ENCODE measurements around the gene UBE2L3.
"Not testable (repeated sequence)": the region's sequence is repeated elsewhere in the genome, so short reads cannot be mapped to it uniquely, and the experiment has no call there.

UBE2L3 gene

DNA sequence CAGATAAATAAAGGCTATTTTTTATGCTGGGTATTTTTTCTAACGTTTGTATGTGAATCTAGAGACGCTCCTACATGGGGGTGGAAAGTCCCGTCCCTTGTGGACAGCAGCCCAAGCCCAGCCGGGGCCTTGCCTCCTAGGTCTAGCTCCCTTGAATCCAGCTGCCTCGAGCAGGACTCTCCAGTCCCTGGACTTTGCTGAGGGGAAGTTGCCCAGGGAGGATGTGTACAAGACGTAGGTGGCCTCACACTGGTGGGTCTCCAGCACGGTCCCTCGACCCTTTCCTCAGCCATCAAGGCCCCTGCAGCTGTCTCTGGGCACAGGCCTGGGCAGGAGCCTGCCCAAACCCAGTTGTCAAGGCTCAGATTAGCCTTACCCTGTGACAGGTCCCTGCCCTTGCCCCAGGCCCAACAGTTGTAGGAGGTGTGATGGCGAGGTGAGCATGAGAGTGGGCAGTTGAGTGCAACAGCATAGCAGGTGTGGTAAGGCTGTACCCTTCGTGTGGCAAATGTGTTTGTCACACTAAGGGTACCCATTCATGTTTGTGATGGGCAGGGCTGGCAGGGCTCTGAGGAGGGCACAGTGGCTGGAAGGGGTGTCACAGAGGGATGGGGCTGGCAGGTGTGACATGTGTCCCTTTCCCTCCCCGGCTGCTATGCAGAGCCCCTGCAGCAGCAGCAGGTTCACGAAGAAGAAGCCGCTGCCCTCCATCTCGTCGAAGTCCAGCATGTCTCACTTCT, 68.4 kb downstream of the UBE2L3 start:
- FAIRE-seq, result no peak
- TF ChIP-seq POLR2AphosphoS5 (IDR thresholded peaks at IDR 0.05; ENCODE audit: low read depth, low read length), result no peak
- no peak for TF ChIP-seq TAF1 (IDR thresholded peaks at IDR 0.05; ENCODE audit: low read depth, low read length)
- TF ChIP-seq POLR2A (IDR thresholded peaks at IDR 0.05; ENCODE audit: low read depth, low read length), result no peak
- no peak for TF ChIP-seq SPI1 (IDR thresholded peaks at IDR 0.05; ENCODE audit: low read depth, low read length)
- TF ChIP-seq POU2F2 (IDR thresholded peaks at IDR 0.05; ENCODE audit: low read depth, low read length), result no peak
- TF ChIP-seq PAX5 (IDR thresholded peaks at IDR 0.05; ENCODE audit: insufficient read depth, low read length, severe bottlenecking), result no peak

DNA sequence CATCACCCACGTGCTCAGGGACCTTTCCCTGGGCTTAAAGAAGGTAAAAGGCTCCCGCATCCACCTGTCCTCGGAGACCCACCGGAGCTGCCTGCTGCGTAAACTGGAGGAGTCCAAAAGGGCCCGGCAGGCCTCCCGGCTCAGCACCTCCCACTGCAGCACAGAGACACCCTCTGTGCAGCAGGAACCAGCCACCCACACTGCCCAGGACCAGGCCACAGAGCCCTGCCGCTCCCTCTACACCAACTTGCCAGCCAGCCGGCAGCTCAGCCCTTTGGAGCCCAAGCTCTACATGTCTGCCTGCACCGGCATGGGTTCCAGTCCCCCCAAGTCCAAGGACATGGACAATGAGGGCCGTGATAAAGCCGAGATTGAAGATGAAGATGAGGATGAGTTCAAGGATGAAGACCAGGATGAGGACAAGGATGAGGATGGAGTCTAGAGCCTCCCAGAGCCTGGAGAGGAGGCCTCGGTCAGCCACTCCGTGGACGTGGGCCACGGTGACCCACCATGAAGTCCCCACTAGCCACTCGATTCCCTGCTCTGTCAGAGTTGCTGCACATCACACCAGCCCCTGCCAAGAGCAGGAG, 69.2 kb downstream of the UBE2L3 start:
- DNase-seq (ENCODE audit: insufficient read length, low spot score) (no peak), FAIRE-seq (no peak)
- TF ChIP-seq SPI1 (IDR thresholded peaks at IDR 0.05; ENCODE audit: low read depth, low read length) (no peak), TAF1 (IDR thresholded peaks at IDR 0.05; ENCODE audit: low read depth, low read length) (no peak), POLR2AphosphoS5 (IDR thresholded peaks at IDR 0.05; ENCODE audit: low read depth, low read length) (no peak), POU2F2 (IDR thresholded peaks at IDR 0.05; ENCODE audit: low read depth, low read length) (no peak)

More for the DNA sequence above, 68.4 kb downstream of the UBE2L3 start:
- DNase-seq (ENCODE audit: insufficient read length, low spot score), result no peak

DNA sequence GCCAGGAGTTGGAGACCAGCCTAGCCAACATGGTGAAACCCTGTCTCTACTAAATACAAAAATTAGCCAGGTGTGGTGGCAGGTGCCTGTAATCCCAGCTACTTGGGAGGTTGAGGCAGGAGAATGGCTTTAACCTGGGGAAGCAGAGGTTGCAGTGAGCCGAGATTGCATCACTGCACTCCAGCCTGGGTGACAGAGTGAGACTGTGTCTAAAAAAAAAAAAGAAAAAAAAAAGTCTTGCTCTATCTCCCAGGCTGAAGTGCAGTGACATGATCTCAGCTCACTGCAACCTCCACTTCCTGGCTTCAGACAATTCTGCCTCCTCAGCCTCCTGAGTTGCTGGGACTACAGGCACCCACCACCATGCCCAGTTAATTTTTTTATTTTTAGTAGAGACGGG, 69.9 kb downstream of the UBE2L3 start:
- DNase-seq (ENCODE audit: insufficient read length, low spot score); FAIRE-seq: not testable (repeated sequence)

DNA sequence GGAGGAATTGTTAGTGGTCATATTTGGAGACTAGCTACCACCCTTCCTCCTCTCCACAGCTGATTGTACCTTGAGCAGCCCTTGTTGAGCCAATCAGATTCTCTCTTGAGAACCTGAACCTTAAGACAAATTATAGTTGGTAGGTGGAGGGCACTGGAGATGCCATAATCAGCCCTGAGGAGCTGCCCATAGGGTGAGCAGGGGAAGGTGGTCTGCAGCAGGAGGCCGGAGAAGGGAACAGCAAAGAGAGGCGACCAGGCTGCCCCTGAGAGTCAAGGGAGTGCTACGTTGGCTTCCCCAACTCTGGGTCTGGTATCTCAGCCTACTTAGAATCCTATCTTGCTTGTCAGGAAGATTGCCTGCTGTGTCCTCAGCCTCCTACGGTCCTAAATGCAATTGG, 71.8 kb downstream of the UBE2L3 start:
- FAIRE-seq (no peak), DNase-seq (ENCODE audit: insufficient read length, low spot score) (no peak)
- TF ChIP-seq PAX5 (IDR thresholded peaks at IDR 0.05; ENCODE audit: insufficient read depth, low read length, severe bottlenecking), result no peak
- no peak for TF ChIP-seq POU2F2 (IDR thresholded peaks at IDR 0.05; ENCODE audit: low read depth, low read length)
- no peak for TF ChIP-seq SPI1 (IDR thresholded peaks at IDR 0.05; ENCODE audit: low read depth, low read length)
- no peak for TF ChIP-seq POLR2A (IDR thresholded peaks at IDR 0.05; ENCODE audit: low read depth, low read length)
- TF ChIP-seq TAF1 (IDR thresholded peaks at IDR 0.05; ENCODE audit: low read depth, low read length), result no peak
- TF ChIP-seq POLR2AphosphoS5 (IDR thresholded peaks at IDR 0.05; ENCODE audit: low read depth, low read length), result no peak

DNA sequence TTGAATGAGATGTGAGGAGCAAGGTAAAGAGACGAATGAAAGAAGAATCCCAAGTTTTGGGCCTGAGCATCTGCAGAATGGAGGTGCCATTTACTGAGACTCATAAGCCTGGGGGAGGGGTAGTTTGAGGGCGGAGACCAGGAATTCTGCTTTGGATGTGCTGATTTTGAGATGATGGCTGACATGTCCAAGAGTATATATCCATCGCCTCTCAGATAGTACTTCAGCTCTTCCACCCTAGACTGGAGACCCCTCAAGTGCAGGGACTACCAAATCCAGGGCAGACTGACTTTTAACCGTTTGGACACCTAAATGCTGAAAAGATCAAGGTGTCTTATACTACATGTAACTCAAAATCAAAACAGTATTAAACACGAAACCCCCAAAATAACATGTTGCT, 73.3 kb downstream of the UBE2L3 start:
- TF ChIP-seq POLR2A (IDR thresholded peaks at IDR 0.05; ENCODE audit: low read depth, low read length) (no peak), PAX5 (IDR thresholded peaks at IDR 0.05; ENCODE audit: insufficient read depth, low read length, severe bottlenecking) (no peak), TAF1 (IDR thresholded peaks at IDR 0.05; ENCODE audit: low read depth, low read length) (no peak), POLR2AphosphoS5 (IDR thresholded peaks at IDR 0.05; ENCODE audit: low read depth, low read length) (no peak), POU2F2 (IDR thresholded peaks at IDR 0.05; ENCODE audit: low read depth, low read length) (no peak), SPI1 (IDR thresholded peaks at IDR 0.05; ENCODE audit: low read depth, low read length) (no peak)
- DNase-seq (ENCODE audit: insufficient read length, low spot score) (no peak), FAIRE-seq (no peak)

DNA sequence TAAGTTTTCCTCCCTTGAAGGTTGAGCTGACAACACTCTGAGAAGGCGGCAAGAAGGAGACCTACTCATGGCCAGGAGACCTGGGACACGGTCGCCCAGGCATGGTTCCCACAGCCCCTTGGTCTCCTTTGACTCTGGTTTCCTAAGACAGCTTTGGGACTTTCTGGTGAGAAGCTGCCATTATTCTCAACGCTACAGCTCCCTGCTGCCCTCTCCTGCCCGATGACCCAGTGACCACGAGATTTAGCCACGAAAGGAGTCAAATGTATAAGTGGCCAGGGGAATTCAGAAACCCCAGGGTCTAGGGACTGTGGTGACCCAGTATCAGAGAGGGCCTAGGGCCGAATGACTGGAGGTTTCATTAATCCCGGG, 73.9 kb downstream of the UBE2L3 start:
- TF ChIP-seq TAF1 (IDR thresholded peaks at IDR 0.05; ENCODE audit: low read depth, low read length) (no peak), POU2F2 (IDR thresholded peaks at IDR 0.05; ENCODE audit: low read depth, low read length) (no peak), POLR2A (IDR thresholded peaks at IDR 0.05; ENCODE audit: low read depth, low read length) (no peak), POLR2AphosphoS5 (IDR thresholded peaks at IDR 0.05; ENCODE audit: low read depth, low read length) (no peak), SPI1 (IDR thresholded peaks at IDR 0.05; ENCODE audit: low read depth, low read length) (no peak), PAX5 (IDR thresholded peaks at IDR 0.05; ENCODE audit: insufficient read depth, low read length, severe bottlenecking) (no peak)
- FAIRE-seq (peak; percentile 35), DNase-seq (ENCODE audit: insufficient read length, low spot score) (no peak)

DNA sequence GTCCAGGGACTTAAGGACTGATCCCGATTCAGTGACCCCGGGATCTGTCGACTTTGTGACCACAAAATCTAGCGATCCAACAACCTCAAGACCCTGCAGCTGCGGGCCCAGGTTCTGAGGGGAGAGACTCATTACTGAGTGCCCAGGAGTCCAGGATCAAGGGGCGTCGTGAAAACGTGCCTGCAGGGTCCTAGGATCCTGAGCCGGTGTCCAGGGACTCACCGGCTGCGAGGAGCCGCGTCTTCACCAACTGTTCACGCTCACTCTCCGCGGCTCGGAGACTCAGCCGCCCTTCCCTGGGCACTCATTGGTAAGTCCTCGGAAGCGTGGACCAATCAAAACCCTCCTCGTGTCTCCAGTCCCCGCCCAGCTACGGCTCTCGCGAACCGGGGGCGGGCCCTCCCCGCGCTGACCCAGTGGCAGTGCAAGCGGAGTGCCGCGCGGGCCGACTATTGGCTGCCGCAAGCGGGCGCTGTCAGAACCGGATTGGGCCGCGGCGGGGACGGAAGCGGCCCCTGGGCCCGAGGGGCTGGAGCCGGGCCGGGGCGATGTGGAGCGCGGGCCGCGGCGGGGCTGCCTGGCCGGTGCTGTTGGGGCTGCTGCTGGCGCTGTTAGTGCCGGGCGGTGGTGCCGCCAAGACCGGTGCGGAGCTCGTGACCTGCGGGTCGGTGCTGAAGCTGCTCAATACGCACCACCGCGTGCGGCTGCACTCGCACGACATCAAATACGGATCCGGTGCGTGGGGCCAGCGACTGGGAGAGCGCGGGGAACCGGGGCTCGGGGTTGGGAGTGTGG, 74.5 kb downstream of the UBE2L3 start, which contains the start of gene SDF2L1:
Gene SDF2L1, plus strand, starts transcription at position 514 of the 795 bp plus-strand sequence. Its CDS starts 35 bp downstream, at position 549.
- DNase-seq (ENCODE audit: insufficient read length, low spot score) (peak; percentile 99), FAIRE-seq (peak; percentile 100)
- TF ChIP-seq POLR2A (IDR thresholded peaks at IDR 0.05; ENCODE audit: low read depth, low read length) (peak; percentile 71), POLR2AphosphoS5 (IDR thresholded peaks at IDR 0.05; ENCODE audit: low read depth, low read length) (peak; percentile 25; the same call in 1 of the 2 replicates), POU2F2 (IDR thresholded peaks at IDR 0.05; ENCODE audit: low read depth, low read length) (no peak)

DNA sequence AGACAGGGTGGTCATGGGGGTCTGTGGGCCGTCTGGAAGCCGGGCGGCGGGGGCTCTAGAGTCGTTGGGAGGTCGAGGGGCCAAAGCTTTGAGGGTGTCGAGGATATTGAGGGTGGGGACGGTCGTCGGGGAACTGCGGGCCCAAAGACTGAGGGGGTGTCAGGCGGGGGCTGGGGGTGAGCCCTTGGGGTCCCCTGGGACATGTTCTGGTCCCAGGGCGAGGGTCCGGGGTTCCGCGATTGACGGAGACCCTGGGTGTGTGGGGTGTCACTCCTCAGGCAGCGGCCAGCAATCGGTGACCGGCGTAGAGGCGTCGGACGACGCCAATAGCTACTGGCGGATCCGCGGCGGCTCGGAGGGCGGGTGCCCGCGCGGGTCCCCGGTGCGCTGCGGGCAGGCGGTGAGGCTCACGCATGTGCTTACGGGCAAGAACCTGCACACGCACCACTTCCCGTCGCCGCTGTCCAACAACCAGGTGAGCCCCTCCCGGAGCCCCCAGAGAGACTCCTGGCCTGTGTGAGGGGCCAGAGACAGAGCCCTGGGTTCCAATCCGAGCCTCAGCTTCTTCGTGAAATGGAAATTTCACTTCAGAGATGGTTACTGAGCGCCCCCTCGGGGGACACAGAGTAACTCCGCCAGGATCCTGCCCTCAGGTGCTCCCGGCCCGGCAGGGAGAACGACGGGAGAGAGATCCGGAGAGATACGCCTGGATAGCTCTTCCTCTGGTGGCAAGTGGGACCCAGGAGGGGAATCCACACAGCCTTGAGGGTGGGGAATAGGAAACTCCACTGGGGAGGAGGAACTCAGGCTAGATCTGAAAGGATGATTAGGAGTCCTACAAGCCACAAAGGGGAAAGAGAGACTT, 75.3 kb downstream of the UBE2L3 start:
- DNase-seq (ENCODE audit: insufficient read length, low spot score) (peak; percentile 51), FAIRE-seq (peak; percentile 82)
- no peak for TF ChIP-seq PAX5 (IDR thresholded peaks at IDR 0.05; ENCODE audit: insufficient read depth, low read length, severe bottlenecking)
- TF ChIP-seq POLR2A (IDR thresholded peaks at IDR 0.05; ENCODE audit: low read depth, low read length), result no peak

Measured in GM12891 (cell line).